LNCAP (cell line): ENCODE results near the gene FRMPD1.

Experiments
- CTCF ChIP-seq: fragments of 450-650 bp; IDR thresholded peaks from 2 replicates; pipeline ENCODE4 v1.5.1; 2017; ENCODE audit warnings: mild to moderate bottlenecking

The FRMPD1 gene

GRCh38 chr9:37705787-37706186 lies 55.0 kb downstream of the FRMPD1 start:
- TF ChIP-seq CTCF, result no peak

GRCh38 chr9:37706290-37706689 lies 55.5 kb downstream of the FRMPD1 start:
- TF ChIP-seq CTCF, result no peak

GRCh38 chr9:37707748-37708147 lies 57.0 kb downstream of the FRMPD1 start:
- no peak for TF ChIP-seq CTCF

GRCh38 chr9:37710046-37710445 lies 59.3 kb downstream of the FRMPD1 start:
- no peak for TF ChIP-seq CTCF

- no peak for TF ChIP-seq CTCF
Measured at GRCh38 chr9:37715260-37715659, 64.5 kb downstream of the FRMPD1 start.

- TF ChIP-seq CTCF, result no peak
Measured at GRCh38 chr9:37715991-37716505, 65.3 kb downstream of the FRMPD1 start.

- no peak for TF ChIP-seq CTCF
Measured at GRCh38 chr9:37719526-37719925, 68.8 kb downstream of the FRMPD1 start.

GRCh38 chr9:37727013-37727412 lies 76.3 kb downstream of the FRMPD1 start:
- no peak for TF ChIP-seq CTCF
